Body of pancreas (tissue), 4 donors: ENCODE data around the gene MAFF.

ENCODE experiments used
- CTCF ChIP-seq, 7 experiments: fragments of 450-650 bp in 4 of 7; fragments of 200-600 bp in 3 of 7; sonication (generic) in 3 of 7; IDR thresholded peaks; one replicate each; pipeline ENCODE4 v1.5.1; 2016 to 2019; ENCODE audit warnings: antibody characterized with exemption in 7 of 7
- POLR2A ChIP-seq, 3 donors: fragments of 450-650 bp; IDR thresholded peaks; one replicate each; pipeline ENCODE4 v1.6.1; 2016; ENCODE audit warnings: antibody characterized with exemption in 3 of 3, mild to moderate bottlenecking in 2 of 3

GRCh38 chr22:38240734-38241252 lies 39.0 kb downstream of the MAFF start:
- TF ChIP-seq CTCF (IDR thresholded peaks at IDR 0.05) (no peak), POLR2A (IDR thresholded peaks at IDR 0.05) (no peak)
